Memory B cell (primary cell): ENCODE results near the gene AFF1.
A peak's percentile ranks its signal among the peaks of the same experiment; 100 is the strongest.

Experiments
- ATAC-seq: fragments of 150-1000 bp; cut with Tn5 transposase; 2 replicates; pipeline ENCODE4 v1.10.0; 2021; ENCODE audit warnings: low read depth, mild to moderate bottlenecking, moderate library complexity
- DNase-seq, 2 donors: peaks; one replicate each; pipeline ENCODE4 v3.0.0; 2022; ENCODE audit warnings: low spot score in 2 of 2
- H3K27ac Mint-ChIP-seq: one replicate; pipeline ENCODE4 v1.8.0; 2022; ENCODE audit warnings: mild to moderate bottlenecking, moderate library complexity, mixed read lengths
- H3K27me3 Mint-ChIP-seq: one replicate; pipeline ENCODE4 v1.8.0; 2022; ENCODE audit warnings: mixed read lengths
- H3K36me3 Mint-ChIP-seq: one replicate; pipeline ENCODE4 v1.8.0; 2022; ENCODE audit warnings: mild to moderate bottlenecking, mixed read lengths
- H3K4me1 Mint-ChIP-seq: one replicate; pipeline ENCODE4 v1.8.0; 2022; ENCODE audit warnings: mixed read lengths
- H3K4me3 Mint-ChIP-seq: one replicate; pipeline ENCODE4 v1.8.0; 2022; ENCODE audit warnings: mild to moderate bottlenecking, moderate library complexity, mixed read lengths
- H3K9me3 Mint-ChIP-seq: one replicate; pipeline ENCODE4 v1.8.0; 2022; ENCODE audit warnings: mixed read lengths

AFF1 gene

DNA sequence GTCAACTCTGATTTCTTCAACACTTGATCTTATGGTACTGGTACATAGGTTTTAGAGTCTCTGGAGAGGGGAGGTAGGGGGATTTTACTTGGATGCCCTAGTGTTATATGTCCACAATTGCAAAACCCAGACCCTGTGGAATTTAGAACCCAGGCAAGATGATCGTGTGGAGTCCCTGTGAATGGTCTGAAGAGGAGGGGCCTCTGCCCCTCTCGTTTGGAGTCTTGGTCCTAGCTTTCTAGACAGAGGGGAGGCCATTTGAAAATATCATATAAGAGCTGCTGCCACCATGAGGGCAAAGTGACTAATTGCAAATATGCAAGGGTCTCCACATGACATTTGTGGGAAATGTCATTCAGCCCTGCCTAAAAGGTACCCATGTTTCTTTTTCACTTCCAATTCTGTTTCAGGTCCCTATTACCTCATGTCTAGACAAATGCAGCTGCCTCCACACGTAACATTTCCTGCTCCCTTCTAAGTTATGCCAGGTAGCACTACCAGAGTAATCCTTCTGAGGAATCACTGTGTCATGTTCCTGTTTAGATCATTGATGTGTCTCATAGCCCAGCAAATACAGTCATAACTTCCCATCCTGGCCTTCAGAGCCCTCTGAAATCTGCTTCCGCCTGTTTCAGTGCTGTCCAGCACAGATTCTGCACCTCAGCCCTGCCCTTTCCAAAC, 158.8 kb downstream of the AFF1 start:
- ATAC-seq (peak; percentile 74), DNase-seq (peak in 1 of 2 donors; percentile 35)
- Mint-ChIP-seq H3K9me3 (no peaks in the 10 kb centered on the region), H3K36me3 (peaks cover 14% of the 10 kb centered on the region), H3K4me3 (no peak overlapping the region), H3K27me3 (no peaks in the 10 kb centered on the region), H3K4me1 (peaks cover 19% of the 10 kb centered on the region), H3K27ac (peak overlapping the region; percentile 49)

DNA sequence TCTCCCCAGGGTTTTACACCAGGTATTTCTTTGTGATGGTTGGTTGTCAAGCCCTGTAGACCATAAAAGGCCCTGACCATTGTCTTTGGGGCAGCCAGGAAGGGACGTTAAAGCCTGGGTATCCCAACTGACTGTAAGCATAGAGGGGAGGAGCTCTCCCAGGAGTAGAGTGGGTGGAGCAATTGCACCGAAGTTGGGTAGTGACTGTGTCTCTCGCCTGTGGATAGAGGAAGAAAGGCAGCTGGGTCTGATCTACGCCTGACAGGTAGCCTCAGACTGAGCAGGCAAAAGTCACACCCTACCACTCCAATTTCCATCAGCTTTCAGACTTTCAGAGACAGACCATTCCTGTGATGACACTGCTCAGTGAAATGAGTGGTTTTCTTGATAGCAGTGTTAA, 162.3 kb downstream of the AFF1 start:
- Mint-ChIP-seq H3K36me3 (peaks cover 21% of the 10 kb centered on the region), H3K4me3 (no peak overlapping the region), H3K9me3 (no peaks in the 10 kb centered on the region), H3K4me1 (peaks cover 26% of the 10 kb centered on the region), H3K27me3 (no peaks in the 10 kb centered on the region), H3K27ac (peak overlapping the region; percentile 43)
- DNase-seq (no peak), ATAC-seq (no peak)

DNA sequence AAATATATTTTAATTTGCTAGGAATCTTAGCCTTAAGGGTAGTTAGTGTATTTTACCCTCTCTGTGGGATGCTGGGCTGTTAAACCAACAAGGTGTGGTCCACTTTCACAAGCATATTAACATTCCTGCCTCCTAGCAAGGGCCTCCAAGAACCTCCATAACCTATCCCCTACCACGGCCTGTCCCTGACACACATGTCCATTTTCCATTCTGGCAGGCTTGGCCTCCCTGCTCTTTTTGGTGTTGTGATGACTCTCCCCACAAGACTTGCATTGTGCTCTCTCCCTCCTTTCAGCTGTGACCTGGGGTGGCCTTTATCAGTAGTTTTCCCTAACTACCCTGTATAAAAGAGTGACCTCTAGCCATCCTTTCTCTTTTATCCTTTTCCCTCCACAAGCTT, 165.4 kb downstream of the AFF1 start:
- Mint-ChIP-seq H3K9me3 (no peaks in the 10 kb centered on the region), H3K4me3 (no peak overlapping the region), H3K27ac (no peak overlapping the region), H3K27me3 (no peaks in the 10 kb centered on the region), H3K36me3 (peaks cover 17% of the 10 kb centered on the region), H3K4me1 (peaks cover 14% of the 10 kb centered on the region)
- DNase-seq (no peak), ATAC-seq (no peak)

DNA sequence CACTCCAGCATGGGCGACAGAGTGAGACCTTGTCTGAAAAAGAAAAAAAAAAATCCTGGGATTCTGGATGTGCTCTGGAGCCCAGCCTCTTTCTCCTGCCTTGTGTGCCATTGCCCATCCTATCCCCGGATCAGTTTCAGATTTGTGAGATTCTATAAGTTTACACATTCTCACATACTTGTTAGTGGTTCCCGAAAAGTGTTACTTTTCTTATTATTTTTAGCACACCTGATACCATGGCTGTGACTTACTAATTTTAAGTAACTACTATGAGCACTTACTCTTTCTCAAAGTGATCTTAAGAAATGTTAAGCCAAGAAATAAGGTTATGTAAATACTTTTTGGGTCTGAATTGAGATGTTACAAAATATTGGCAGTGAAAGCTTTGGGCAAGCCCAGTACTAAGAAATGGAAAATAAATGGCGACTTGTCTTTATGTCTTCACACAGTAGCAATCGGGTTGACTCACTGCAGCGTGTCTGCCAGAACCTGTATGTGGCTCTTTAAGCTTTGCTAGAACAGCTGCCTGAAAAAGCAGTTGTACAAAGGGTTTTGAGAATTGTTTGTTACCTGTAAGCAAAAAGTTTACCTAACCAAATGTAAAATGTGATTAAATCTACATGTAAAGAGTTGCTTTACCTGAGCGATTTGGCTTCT, 166.9 kb downstream of the AFF1 start:
- no peak for DNase-seq
- Mint-ChIP-seq H3K4me3 (no peak overlapping the region), H3K27ac (no peak overlapping the region), H3K4me1 (peaks cover 16% of the 10 kb centered on the region), H3K27me3 (no peaks in the 10 kb centered on the region), H3K36me3 (peaks cover 19% of the 10 kb centered on the region), H3K9me3 (no peaks in the 10 kb centered on the region)
- no peak for ATAC-seq

DNA sequence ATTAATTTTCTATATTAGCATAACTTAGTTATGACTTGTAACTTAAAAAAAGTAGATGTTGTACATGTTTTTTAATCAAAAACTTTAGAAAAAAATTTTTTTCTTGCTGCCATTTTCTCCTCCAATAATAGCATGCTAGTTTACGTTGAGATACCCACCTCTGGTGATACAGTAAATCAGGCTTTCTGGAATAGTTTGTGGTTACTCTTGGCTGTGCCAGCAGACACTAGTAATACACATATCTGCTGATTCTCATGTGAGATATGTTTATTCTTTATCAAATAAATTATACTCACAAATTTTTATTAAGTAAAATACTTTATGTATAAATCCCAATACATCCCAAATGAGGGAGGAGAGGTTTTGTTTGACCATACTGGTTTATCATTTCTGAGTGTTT, 168.3 kb downstream of the AFF1 start:
- H3K27ac Mint-ChIP-seq, result no peak overlapping the region
- ATAC-seq, result no peak
- DNase-seq, result no peak
- no peaks in the 10 kb centered on the region for H3K9me3 Mint-ChIP-seq
- no peaks in the 10 kb centered on the region for H3K27me3 Mint-ChIP-seq
- H3K36me3 Mint-ChIP-seq, result peaks cover 21% of the 10 kb centered on the region
- H3K4me3 Mint-ChIP-seq, result no peak overlapping the region
- peaks cover 13% of the 10 kb centered on the region for H3K4me1 Mint-ChIP-seq

DNA sequence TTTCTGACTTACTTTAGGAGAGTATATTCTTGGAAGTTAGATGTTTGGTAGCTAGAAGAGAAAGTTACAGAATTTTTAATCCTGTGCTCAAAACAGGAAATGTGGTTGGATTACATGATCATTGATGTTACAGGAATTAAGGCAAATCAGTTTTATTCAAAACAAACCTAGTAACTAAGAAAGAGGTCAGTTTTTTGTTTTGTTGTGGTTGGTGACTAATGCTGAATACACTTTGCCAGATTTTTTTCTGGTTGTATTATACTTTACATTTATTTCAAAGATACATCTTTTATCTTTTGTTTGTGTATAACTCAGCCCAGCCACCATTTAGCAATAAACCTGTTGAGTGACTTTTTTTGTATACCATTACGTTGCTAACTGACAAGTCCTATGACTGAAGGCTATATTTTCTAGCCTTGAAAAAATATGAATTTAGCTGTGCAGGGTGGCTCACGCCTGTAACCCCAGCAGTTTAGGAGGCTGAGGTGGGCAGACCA, 168.9 kb downstream of the AFF1 start:
- ATAC-seq (no peak), DNase-seq (no peak)
- no peak overlapping the region for H3K4me3 Mint-ChIP-seq
- H3K27me3 Mint-ChIP-seq, result no peaks in the 10 kb centered on the region
- no peaks in the 10 kb centered on the region for H3K9me3 Mint-ChIP-seq
- no peak overlapping the region for H3K27ac Mint-ChIP-seq
- H3K4me1 Mint-ChIP-seq, result peaks cover 13% of the 10 kb centered on the region
- H3K36me3 Mint-ChIP-seq, result peaks cover 21% of the 10 kb centered on the region

DNA sequence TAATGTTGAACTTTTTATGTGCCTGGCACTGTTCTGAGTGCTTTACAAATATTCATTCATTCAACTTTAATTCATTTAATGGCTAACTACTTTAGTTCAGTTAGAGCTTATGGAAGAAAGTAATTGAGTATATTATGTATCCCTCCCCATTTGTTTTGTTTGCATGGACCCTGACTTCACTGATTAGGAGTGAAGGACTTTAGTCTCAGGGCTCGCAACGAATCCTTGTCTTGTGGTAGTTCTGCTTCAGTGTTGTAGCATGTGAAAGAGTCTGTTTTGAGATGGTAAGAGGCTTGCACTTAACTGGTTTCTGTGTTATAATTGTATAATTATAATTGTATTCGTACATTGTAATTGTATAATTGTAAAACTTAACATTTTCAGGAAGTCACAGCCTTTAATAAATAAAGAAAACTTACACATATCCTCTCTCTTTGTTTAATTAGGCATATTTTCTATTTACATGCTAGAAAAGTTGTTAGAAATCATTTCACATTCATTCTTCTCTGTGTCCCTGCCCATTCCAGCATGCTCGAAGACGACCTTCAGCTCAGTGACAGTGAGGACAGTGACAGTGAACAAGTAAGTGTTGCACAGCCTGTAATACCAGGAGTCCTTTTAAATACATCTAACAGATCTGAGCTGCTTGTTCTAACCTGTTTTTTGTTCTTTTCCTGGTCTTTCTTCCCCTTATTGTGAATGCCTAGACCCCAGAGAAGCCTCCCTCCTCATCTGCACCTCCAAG, 170.5 kb downstream of the AFF1 start:
- no peak overlapping the region for H3K4me3 Mint-ChIP-seq
- DNase-seq (no peak), ATAC-seq (no peak)
- no peaks in the 10 kb centered on the region for H3K27me3 Mint-ChIP-seq
- H3K27ac Mint-ChIP-seq, result no peak overlapping the region
- peaks cover 12% of the 10 kb centered on the region for H3K4me1 Mint-ChIP-seq
- peaks cover 22% of the 10 kb centered on the region for H3K36me3 Mint-ChIP-seq
- no peaks in the 10 kb centered on the region for H3K9me3 Mint-ChIP-seq

DNA sequence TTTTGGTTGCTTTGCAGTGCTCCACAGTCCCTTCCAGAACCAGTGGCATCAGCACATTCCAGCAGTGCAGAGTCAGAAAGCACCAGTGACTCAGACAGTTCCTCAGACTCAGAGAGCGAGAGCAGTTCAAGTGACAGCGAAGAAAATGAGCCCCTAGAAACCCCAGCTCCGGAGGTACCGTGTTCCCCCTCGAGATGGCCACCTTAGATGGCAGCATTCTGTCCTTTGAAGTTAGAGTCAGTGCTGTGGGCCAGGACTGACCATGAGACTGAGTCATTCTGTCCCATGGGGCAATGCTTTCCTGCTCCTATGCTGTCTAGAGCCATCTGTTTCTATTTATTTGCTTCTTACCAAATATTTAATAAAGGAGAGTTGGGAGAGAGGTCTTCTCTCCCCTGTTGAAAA, 173.3 kb downstream of the AFF1 start:
- DNase-seq (no peak), ATAC-seq (no peak)
- Mint-ChIP-seq H3K9me3 (no peaks in the 10 kb centered on the region), H3K27me3 (no peaks in the 10 kb centered on the region), H3K4me1 (peaks cover 6% of the 10 kb centered on the region), H3K4me3 (no peak overlapping the region), H3K36me3 (peaks cover 15% of the 10 kb centered on the region), H3K27ac (no peak overlapping the region)

DNA sequence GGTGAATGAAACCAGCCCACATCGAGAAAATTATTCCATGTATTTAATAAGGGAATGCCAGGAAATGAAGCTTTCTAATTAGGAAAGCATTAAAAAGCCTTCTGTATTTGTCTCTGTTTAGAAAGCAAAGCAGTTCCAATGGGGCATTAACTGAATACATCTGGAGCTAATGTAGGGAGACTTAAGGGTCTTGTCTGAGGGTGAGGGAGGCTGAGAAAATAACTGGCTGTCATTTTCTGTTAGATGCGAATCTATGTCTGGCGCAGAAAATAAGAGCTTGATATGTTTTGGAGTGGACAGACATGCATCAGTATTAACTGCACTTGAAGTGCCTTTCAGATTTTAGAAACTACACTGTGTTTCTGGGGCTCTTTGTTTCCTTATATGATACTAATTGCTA, 174.3 kb downstream of the AFF1 start:
- no peak for ATAC-seq
- Mint-ChIP-seq H3K9me3 (no peaks in the 10 kb centered on the region), H3K27me3 (no peaks in the 10 kb centered on the region), H3K27ac (no peak overlapping the region), H3K4me1 (peaks cover 2% of the 10 kb centered on the region), H3K4me3 (no peak overlapping the region), H3K36me3 (peaks cover 15% of the 10 kb centered on the region)
- no peak for DNase-seq

DNA sequence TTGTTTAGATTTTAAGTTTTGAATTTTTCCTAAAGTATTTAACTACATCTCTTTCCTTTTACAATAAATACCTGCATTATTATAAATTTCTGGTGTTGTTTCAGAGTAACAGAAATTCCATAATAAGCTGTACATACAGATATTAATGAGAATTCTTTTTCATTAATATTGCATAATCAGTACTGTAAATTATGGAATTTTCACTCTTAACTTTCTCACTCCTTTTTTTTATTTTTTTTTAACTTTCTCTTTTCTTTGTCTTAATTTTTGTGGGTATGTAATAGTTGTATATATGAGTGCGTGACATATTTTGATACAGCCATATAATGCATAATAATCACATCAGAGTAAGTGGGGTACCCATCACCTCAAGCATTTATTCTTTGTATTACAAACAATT, 175.1 kb downstream of the AFF1 start:
- H3K4me3 Mint-ChIP-seq, result no peak overlapping the region
- no peaks in the 10 kb centered on the region for H3K9me3 Mint-ChIP-seq
- DNase-seq (no peak), ATAC-seq (no peak)
- peaks cover 2% of the 10 kb centered on the region for H3K4me1 Mint-ChIP-seq
- peaks cover 17% of the 10 kb centered on the region for H3K36me3 Mint-ChIP-seq
- H3K27ac Mint-ChIP-seq, result no peak overlapping the region
- no peaks in the 10 kb centered on the region for H3K27me3 Mint-ChIP-seq

DNA sequence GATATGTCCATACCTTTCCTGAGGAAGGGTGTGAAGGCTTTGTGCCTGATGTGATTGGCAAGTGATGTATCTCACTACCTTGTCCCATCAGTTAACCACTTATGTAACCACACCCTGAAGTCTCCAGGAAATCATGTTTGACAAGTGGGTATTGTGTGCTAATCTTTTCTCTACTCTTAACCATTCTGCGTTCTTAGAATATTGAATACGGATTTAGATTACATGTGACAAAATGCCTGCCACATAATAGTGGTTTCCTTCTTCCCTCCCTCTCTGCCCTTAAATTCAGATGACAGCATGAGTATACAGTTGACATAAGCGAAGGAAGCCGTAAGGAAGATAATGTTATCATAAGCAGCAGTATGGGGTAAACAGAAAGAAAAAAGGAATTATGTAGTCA, 177.3 kb downstream of the AFF1 start:
- no peak overlapping the region for H3K27ac Mint-ChIP-seq
- H3K36me3 Mint-ChIP-seq, result peaks cover 21% of the 10 kb centered on the region
- no peak for DNase-seq

DNA sequence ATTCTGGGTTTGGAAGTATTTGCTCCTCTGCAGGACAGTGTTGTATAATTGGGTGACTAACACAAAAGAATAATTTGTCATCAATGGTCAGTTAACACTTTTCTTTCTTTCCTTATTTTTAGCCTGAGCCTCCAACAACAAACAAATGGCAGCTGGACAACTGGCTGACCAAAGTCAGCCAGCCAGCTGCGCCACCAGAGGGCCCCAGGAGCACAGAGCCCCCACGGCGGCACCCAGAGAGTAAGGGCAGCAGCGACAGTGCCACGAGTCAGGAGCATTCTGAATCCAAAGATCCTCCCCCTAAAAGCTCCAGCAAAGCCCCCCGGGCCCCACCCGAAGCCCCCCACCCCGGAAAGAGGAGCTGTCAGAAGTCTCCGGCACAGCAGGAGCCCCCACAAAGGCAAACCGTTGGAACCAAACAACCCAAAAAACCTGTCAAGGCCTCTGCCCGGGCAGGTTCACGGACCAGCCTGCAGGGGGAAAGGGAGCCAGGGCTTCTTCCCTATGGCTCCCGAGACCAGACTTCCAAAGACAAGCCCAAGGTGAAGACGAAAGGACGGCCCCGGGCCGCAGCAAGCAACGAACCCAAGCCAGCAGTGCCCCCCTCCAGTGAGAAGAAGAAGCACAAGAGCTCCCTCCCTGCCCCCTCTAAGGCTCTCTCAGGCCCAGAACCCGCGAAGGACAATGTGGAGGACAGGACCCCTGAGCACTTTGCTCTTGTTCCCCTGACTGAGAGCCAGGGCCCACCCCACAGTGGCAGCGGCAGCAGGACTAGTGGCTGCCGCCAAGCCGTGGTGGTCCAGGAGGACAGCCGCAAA, 179.6 kb downstream of the AFF1 start:
- H3K9me3 Mint-ChIP-seq, result no peaks in the 10 kb centered on the region
- no peak for ATAC-seq
- H3K4me3 Mint-ChIP-seq, result no peak overlapping the region
- peaks cover 21% of the 10 kb centered on the region for H3K36me3 Mint-ChIP-seq
- H3K27ac Mint-ChIP-seq, result no peak overlapping the region
- no peaks in the 10 kb centered on the region for H3K27me3 Mint-ChIP-seq
- no peak for DNase-seq
- H3K4me1 Mint-ChIP-seq, result no peaks in the 10 kb centered on the region

More for the DNA sequence above, 177.3 kb downstream of the AFF1 start:
- Mint-ChIP-seq H3K4me1 (no peaks in the 10 kb centered on the region), H3K27me3 (no peaks in the 10 kb centered on the region), H3K9me3 (no peaks in the 10 kb centered on the region), H3K4me3 (no peak overlapping the region)
- ATAC-seq, result no peak

DNA sequence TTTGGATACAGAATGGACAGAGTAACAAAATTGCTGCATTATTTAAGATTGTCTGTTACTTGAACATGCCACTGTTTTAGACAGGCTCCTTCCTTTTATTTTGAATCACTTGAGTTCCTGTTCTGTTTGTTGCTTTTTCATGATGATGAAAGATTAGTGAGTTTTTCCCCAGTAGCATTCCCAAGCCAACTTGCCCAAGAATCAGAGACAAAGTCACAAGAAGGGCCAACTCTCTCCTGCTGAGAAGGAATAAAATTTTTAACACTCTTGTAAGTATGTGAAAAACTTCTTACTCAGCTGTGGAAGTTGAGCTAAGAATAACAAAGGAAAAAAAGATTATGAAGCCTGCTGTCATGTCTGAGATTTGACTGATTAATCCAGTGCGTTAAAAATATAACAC, 181.4 kb downstream of the AFF1 start:
- H3K27ac Mint-ChIP-seq, result no peak overlapping the region
- ATAC-seq (no peak), DNase-seq (no peak)
- peaks cover 7% of the 10 kb centered on the region for H3K4me1 Mint-ChIP-seq
- H3K9me3 Mint-ChIP-seq, result no peaks in the 10 kb centered on the region
- H3K27me3 Mint-ChIP-seq, result no peaks in the 10 kb centered on the region
- H3K36me3 Mint-ChIP-seq, result peaks cover 30% of the 10 kb centered on the region
- H3K4me3 Mint-ChIP-seq, result no peak overlapping the region
